Stimulated activated CD8-positive, alpha-beta memory T cell treated with anti-CD3 and anti-CD28 coated beads, Interleukin-7, amount 100 ng/mL, for 48 hours (primary cell): ENCODE data around the gene CLMP.
"Not testable (repeated sequence)": the region's sequence is repeated elsewhere in the genome, so short reads cannot be mapped to it uniquely, and the experiment has no call there.

ENCODE experiments used
- DNase-seq, 2 donors: peaks; one replicate each; pipeline ENCODE4 v3.0.0-alpha.2; 2020; ENCODE audit warnings: low read depth in 1 of 2; ENCODE audit errors: extremely low read depth in 1 of 2

CLMP gene

GRCh38 chr11:123218451-123218850 lies 23.4 kb upstream of the CLMP start:
- DNase-seq, result no peak

- no peak for DNase-seq
These were observed 22.8 kb upstream of the CLMP start for GRCh38 chr11:123217897-123218296.

GRCh38 chr11:123216249-123216648 lies 21.2 kb upstream of the CLMP start:
- no peak for DNase-seq

- no peak for DNase-seq
These were observed 19.9 kb upstream of the CLMP start for GRCh38 chr11:123214940-123215339.

- no peak for DNase-seq
These were observed 19.3 kb upstream of the CLMP start for GRCh38 chr11:123214396-123214795.

- DNase-seq, result no peak
These were observed 18.3 kb upstream of the CLMP start for GRCh38 chr11:123213307-123213771.

GRCh38 chr11:123212406-123212805 lies 17.4 kb upstream of the CLMP start:
- DNase-seq, result no peak

GRCh38 chr11:123211981-123212380 lies 16.9 kb upstream of the CLMP start:
- DNase-seq, result no peak

GRCh38 chr11:123211149-123211852 lies 16.3 kb upstream of the CLMP start:
- no peak for DNase-seq

GRCh38 chr11:123209591-123209990 lies 14.5 kb upstream of the CLMP start:
- DNase-seq, result no peak

GRCh38 chr11:123206791-123207434 lies 11.9 kb upstream of the CLMP start:
- no peak for DNase-seq

GRCh38 chr11:123206055-123206454 lies 11.0 kb upstream of the CLMP start:
- DNase-seq, result not testable (repeated sequence)

- DNase-seq, result no peak
These were observed 8.9 kb upstream of the CLMP start for GRCh38 chr11:123203934-123204333.

GRCh38 chr11:123203471-123203870 lies 8.4 kb upstream of the CLMP start:
- no peak for DNase-seq

- DNase-seq, result no peak
These were observed 7.4 kb upstream of the CLMP start for GRCh38 chr11:123202155-123203151.

- no peak for DNase-seq
These were observed 5.2 kb upstream of the CLMP start for GRCh38 chr11:123200264-123200663.

- DNase-seq, result peak in 1 of 2 donors; percentile 34
These were observed 2.7 kb upstream of the CLMP start for GRCh38 chr11:123197711-123198110.

GRCh38 chr11:123196060-123196714 lies 1.1 kb upstream of the CLMP start:
- no peak for DNase-seq

- no peak for DNase-seq
These were observed 486 bp downstream of the CLMP start for GRCh38 chr11:123194337-123195187.

- no peak for DNase-seq
These were observed 1.3 kb downstream of the CLMP start for GRCh38 chr11:123193742-123194141.
